GM21737 (cell line): ENCODE measurements around the gene ADGRL3.

Experiments used
- ATAC-seq: cut with Tn5 transposase; IDR thresholded peaks from one replicate; pipeline ENCODE4 v1.9.1; 2021; ENCODE audit warnings: mild to moderate bottlenecking, moderate library complexity; ENCODE audit not compliant: unreplicated experiment

Gene ADGRL3

DNA sequence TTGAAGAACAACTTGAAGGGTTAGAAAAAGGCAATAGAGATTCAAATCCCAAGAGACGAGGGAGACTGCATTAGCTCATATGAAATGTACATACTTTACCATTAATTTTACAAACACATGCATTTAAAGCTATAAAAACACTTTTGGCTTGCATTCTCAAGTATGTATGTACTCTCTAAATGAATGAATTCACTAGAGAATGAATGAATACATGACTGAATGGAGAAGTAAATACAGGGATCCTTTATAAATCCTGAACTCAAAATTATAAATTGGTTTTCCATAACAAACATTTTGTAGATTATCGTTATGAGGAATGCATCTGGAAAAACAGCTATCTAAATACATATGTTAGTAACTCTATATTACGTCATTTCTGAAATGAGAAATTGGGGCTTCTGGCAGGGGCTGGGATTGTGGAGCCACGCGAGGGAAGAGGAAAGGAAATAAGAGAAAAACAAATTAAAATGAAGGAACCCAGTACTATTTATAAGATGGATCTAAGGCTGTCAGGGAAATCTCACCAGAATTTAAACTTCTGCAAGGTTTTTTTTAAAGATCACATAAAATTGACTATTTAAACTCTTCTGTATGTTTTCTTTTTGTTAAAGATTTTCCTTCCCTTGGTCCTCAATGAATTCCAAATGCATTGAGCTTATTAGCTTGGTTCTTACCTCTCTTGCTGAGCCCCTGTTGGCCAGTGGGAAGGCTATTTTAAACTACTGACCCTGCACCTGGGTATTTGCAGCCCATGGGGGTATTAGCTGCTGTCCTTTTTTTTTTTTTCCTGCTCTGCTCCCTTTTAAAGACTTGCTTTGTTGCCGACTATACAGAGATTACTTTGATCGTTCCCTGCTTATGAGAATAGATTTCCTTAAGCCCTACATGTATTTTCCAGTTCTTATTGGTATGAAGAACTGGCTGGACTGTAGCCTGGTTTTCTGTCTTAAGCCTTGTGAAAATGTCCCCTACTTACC lies 207.8 kb downstream of the ADGRL3 start:
- ATAC-seq: no peak

- no peak for ATAC-seq
Observed at GRCh38 chr4:61408861-61409260, 208.7 kb downstream of the ADGRL3 start.

- no peak for ATAC-seq
Observed at GRCh38 chr4:61411241-61411640, 211.1 kb downstream of the ADGRL3 start.

GRCh38 chr4:61425315-61425714 lies 225.2 kb downstream of the ADGRL3 start:
- ATAC-seq: no peak

GRCh38 chr4:61426229-61426628 lies 226.1 kb downstream of the ADGRL3 start:
- no peak for ATAC-seq

GRCh38 chr4:61427099-61427817 lies 227.1 kb downstream of the ADGRL3 start:
- ATAC-seq: no peak

GRCh38 chr4:61427818-61428495 lies 227.8 kb downstream of the ADGRL3 start:
- ATAC-seq: no peak

- ATAC-seq: no peak
Observed at GRCh38 chr4:61428950-61429349, 228.8 kb downstream of the ADGRL3 start.

DNA sequence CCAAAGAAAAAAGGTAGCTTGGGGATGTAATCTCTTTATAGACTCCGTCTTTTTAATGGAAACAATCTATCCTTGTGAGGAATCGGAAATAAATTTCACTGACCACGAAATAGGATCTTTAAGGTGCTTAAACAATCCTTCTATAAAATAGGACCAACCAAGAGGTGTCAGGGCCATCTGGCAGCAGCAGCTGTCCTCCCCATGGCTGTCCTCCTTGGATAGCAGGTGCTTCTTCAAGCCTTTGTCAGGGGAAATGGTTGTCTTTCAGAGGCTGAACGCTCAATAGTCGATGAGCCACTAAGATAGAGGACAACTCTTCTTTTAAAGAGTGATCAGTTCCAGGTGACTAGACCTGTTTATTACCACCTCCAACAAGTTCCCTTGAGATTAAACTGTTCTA lies 231.0 kb downstream of the ADGRL3 start:
- ATAC-seq: no peak

DNA sequence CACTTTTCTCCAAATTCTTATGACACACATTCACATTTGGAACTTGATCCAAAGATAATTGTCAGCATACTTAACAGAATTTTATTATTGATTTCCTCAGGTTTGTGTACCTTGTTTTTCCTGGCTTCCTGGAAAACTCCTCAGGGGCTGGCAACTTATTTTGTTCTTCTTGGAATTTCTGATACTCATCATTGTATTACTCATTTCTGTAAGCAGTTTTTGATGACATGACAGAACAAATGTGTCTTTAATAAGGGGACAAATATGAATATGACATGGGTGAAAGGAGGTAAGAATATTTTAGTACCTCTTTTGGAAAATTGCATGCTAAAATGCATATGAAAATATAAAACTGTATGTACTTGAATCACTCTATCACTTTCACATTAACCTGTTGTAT lies 237.8 kb downstream of the ADGRL3 start:
- no peak for ATAC-seq

DNA sequence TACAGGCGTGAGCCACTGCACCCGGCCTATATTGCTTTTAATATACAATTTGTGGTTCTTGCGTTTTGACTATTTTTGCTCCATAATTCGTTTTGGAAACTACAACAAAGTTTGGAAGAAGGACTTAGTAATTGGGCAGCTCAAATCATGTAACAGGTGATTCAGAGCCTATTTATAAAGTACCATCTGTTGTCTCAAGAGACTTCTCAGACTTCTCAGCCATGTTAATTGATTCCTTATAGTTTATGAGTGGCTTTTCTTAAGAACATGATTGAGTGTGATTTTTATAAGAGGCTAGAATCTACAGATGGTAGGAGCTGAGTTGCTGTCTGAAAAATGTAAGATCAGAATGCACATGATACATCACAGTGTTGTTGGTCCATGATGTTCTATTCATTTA lies 240.2 kb downstream of the ADGRL3 start:
- ATAC-seq: no peak

- no peak for ATAC-seq
Observed at GRCh38 chr4:61442936-61443335, 242.8 kb downstream of the ADGRL3 start.

DNA sequence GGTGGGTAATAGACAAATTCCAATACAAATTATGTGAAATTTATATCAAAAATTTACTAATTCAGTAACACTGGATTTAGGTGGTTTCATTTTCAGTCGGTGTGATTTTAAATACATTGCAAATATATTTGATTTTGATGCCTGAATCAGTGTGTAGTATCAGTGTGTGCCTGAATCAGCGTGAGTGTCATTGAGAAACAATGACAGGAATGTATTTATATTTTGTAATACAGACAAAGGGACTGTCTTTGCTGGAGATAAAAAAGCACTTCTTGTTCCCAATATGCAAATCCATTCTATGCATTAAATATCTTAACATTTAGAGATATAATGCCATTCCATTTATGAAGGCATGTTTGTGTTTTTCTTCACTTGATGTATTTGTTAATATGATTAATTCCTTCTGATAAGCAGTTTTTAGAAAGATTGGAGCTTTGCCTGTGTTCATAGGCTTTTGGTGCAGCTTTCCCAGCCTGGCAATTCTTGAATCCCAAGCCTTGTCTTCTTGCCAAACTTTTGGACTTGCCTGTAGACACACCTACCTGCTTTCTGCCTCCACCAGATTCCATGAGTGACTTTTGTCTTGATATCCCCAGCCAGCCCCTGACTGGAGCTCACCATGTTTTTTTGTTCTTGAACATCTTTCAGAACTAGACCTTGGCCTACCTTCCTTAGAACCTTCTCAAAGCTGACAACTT lies 243.8 kb downstream of the ADGRL3 start:
- ATAC-seq: no peak

DNA sequence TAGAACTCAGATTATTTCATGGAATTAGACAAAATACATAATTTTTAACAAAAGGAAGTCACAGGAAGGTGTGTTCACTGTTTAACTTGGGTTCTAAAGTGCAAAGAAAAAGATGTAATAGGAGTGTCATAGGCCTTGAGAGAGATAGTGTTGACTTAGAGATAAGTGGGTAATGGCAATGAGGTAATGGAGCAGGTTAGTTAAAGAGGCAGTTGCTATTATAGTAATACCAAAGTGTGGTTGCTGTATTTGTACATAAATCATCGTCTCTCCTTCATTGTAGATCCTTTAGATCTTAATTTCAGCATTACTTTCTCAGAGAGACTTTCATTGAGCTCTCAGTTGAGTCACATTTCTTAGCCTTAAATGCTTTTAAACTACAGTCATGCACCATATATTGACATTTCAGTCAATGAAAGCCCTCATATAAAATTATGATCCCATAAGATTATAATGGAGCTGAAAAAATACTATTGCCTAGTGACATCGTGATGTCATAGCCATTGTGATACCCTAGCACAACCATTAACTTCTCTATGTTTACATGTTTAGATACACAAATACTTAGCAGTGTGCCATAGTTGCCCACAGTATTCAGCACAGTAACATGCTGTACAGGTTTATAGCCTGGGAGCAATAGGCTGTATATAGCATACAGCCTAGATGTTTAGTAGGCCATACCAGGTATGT lies 245.4 kb downstream of the ADGRL3 start:
- no peak for ATAC-seq

DNA sequence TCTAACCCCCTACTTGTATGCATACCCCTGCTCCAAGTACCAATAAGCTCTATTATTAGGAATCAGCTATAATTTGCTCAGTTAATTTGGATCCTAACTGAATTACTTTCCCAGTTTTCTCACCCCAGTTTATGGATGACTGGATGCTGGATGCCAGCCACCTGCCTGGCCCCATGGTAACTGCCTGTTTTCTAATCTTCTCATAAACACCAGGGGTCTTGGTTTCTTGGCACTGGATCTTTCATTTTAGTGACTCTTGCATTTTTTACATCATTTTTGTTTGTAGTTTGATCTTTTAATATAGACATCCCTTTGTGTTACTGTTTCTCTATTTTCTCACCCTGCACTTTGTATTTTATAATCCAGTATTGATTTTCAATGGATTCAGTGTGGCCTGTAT lies 246.8 kb downstream of the ADGRL3 start:
- no peak for ATAC-seq

GRCh38 chr4:61447918-61448317 lies 247.8 kb downstream of the ADGRL3 start:
- no peak for ATAC-seq

DNA sequence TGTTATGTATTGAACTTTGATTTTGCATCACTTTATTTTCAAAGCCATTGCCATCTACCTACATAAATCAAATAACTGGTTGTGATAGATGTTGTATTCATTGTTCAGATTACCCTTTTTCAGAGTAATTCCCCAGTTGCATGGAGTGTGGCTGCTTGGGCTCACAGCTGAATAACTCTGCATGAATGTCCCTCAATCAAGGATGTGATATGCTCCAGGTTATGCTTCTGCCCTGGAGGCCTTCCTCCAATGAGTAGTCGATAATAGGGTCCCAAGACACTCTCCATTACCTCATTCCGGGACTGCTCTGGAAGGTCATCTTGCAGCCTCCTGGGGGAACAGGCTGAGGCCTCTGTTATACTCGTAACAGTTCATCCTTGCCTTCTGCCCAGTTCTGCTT lies 251.8 kb downstream of the ADGRL3 start:
- ATAC-seq: no peak

- no peak for ATAC-seq
Observed at GRCh38 chr4:61461956-61462355, 261.8 kb downstream of the ADGRL3 start.

DNA sequence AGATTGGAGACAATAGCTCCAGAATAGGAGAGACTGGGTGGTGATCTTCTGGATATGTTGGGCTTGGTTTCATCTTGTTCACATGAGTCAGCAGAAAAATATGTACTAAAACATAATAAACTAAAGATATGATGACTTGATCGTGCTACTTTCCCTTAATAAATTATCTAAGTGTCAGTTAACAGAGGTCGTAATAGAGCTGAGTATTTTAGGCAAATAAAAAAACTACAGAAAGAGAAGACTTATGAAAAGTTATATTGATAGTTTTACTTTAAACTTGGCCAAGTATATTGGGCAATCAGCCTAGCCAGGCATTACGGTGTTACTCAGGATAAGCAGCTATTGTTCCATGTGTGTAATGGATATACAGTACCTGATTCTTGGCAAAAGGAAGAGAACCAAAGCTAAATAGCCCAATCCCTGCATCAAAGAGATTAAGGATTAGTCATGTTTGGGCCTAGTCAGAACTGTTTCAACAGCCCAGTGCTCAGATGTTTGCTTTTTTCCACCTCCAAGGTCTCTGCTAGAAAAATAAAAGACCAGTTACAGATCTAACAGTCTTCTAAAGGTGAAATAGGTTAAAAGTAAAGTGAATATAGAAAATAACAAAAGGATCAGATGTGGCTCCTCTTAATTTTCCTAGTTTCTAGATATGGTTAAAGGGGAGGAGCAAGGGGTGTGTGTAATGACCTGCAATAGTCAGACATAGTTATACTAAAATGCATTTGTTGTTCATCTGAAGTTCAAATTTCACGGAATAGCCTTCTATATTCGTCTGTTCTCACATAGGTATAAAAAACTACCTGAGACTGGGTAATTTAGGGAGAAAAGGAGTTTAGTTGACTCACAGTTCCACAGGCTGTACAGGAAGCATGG lies 262.6 kb downstream of the ADGRL3 start:
- no peak for ATAC-seq
